ACHN (cell line): ENCODE data around the gene RGPD3.

Experiments used
- DNase-seq: peaks from one replicate; pipeline ENCODE4 v3.0.0-alpha.2; 2015
- in situ Hi-C: cut with HindIII; loops from 2 replicates; pipeline ENCODE4 v1.10.0; 2017; ENCODE audit warnings: low sequenced_read_pairs, low pct_ligation_motif_present, low pct_unique_long_range_greater_than_20kb

The RGPD3 gene

DNA sequence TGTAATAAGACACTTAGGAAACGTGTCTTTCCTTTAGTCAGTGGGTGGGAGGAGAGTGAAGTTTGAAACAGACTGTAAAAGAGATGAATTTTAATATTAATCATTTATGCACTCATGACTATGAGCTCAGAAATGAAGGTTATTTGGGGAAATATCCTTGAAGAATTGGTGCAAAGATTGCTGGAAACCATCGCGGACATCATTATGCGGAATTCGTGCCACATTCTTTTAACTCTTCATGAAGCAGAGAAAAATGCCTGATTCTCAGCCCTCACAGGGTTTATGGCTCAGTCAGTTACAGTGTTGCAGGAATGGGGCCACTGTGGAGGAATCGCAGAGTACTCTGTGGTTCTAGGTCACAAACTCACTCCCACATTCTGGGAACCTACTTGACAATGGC, 109.7 kb downstream of the RGPD3 start:
- no peak for DNase-seq
- in situ Hi-C loops: no loop called here

DNA sequence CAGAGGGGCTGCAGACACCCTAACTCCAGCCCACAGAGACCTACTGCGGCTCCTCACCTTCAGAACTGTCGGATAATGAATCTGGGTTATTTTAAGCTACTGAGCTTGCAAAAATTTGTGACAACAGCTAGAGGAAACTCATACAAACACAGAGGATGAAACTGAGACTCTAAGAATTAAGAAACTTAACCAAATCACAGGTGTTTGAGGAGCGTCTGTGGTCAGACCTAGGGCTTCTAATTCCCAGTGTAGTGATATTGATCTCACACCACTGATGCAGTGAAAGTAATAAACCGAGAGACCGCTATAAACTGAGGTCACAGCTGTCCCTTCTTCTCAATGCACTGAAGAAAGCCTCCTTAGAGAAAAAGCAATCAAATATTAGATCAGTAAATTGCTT, 110.1 kb downstream of the RGPD3 start:
- in situ Hi-C loops: no loop called here

DNA sequence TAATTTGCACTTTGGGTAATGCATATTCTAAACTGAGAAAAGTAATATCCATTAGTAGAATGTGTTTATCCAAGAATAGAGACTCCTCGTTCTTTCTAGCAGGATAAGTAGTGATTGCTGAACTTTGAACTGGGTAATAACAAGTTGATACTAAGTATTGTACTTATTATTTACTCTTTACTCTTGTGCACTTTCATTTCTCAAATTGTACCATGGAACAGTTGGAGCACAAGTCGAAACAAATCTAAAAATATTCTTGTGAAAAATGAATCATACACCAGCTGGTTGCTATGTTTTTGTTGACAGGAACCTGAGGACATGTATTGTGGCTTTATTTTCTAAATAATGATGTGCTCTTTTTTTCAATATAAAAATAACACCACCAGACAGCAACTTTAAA, 111.9 kb downstream of the RGPD3 start:
- DNase-seq: no peak
- in situ Hi-C loops: no loop called here

More for the DNA sequence above, 110.1 kb downstream of the RGPD3 start:
- no peak for DNase-seq

DNA sequence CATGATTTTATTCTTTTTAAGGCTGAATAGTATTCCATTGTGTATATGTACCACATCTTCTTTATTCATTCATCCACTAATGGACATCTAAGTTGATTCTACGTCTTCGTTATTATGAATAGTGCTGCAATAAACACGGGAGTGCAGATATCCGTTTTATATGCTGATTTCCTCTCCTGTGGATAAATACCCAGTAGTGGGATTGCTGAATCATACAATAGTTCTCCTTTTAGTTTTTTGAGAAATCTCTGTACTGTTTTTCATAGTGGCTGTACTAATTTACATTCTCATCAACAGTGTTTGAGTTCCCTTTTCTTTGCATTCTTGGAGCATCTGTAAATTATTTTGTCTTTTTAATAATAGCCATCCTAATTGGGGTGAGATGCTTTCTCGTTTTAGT, 114.5 kb downstream of the RGPD3 start:
- in situ Hi-C loops: no loop called here
- no peak for DNase-seq

DNA sequence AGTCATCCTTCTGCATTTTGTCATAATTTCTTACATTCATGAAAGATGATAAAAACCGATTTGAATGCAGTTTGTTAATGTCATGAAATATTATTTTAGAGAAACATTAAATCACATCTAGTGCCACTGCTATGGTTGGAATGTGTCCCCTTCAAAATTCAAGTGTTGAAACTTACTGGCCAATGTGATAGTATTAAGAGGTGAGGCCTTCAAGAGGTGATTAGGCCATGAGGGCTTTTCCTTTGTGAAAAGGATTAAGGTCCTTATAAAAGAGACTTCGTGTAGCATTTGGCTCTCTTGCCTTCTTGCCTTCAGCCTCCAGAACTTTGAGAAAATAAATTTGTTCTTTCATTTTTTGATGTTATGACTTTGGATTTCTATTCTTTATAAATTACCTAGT, 117.2 kb downstream of the RGPD3 start:
- in situ Hi-C loops: no loop called here
- DNase-seq: no peak

DNA sequence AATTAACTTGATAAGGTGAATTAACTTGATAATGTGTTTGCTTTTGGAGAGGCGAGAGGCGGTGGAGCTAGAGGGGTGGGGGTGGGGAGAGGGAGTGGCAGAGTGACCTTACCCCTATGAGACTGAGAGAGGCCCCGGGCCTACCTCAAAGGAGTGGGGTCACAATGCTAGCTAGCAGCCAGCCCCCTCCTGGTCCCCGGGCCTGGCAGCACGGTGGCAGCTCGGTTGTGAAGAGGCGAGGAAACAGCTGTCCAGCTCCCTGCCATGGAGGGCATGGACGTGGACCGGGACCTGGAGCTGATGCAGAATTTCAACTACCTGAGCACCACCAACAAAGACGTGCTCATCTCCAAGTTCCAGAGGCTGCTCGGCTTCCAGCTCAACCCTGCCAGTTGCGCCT, 123.9 kb downstream of the RGPD3 start:
- in situ Hi-C loops: no loop called here
- no peak for DNase-seq

DNA sequence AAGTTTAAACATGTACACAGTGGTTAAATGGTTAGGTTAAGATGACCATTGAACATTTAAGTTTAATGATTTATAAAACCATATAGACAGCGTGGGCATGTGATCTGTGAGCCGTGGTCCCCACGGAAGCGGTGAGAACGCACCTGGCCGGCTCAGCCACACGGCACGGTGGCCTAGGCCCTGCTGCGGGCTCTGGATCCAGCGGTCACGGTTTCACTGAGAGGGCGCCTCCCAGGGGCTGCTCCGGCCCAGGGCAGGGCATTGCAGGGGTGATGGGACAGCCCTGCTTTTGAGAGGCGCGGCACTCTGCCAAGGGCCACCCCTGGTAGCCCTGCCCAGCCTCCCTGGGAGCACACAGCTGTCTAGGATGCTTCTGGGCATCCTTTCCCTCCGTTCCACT, 124.9 kb downstream of the RGPD3 start:
- in situ Hi-C loops: no loop called here
- DNase-seq: no peak

DNA sequence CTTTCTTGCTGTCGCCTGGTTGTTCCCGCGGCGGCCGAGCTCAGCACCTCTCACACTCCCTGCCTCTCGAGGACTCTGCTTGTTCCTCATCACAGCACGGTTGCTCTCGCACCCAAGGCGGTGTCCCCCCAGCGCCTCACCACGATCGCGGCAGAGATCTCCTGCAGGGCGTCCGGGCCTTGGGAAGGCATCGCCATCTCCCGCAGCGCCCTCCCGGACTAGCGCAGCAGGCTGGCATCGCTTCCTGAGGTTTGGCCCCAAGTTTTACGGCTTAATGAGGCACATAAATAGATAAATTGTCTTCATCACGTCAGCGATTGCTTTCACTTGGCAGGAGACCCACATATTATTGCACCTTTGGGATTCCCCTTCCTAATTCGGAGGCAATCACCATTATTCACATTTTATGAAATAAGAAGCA, 125.4 kb downstream of the RGPD3 start:
- DNase-seq: no peak
- in situ Hi-C loops: no loop called here

DNA sequence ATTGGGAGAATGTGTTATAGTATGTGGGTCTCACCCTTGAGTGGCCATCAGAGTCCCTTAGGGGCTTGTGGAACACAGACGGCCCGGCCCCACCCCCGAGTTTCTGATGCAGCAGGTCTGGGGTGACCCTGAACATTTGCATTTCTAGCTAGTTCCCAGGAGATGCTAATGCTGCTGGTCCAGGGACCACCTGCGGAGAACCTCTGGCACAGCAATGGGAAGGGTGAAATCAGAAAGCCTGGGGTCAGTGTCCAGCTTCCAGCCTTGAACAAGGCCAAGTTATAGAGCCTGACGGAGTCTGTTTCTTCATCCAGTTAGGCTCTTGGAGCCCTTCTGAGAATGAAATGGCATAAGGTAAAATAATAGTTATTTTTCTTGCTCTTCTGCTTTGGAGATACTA, 126.5 kb downstream of the RGPD3 start:
- no peak for DNase-seq
- in situ Hi-C loops: no loop called here
